HepG2 (cell line): ENCODE data around the gene ZMYND19. TPM values are rescaled to one million over a fixed set of nuclear protein-coding genes. Genes with fewer than 3 reads are reported as not detected.

Experiments
- ATAC-seq: fragments of 200-7000 bp; cut with Tn5 transposase; 3 replicates; pipeline ENCODE4 v1.9.1; 2020; ENCODE audit warnings: mild to moderate bottlenecking, moderate library complexity
- BruUV-seq: library from RNA; stranded (reverse); fragments of 400-500 nt; replicated peaks from 2 replicates; lab custom pipeline; 2021; lab: Mats Ljungman, UMichigan
- CTCF ChIA-PET: fragments of 300-600 bp; formaldehyde crosslinking; extraction: SDS; loops from one replicate; lab custom pipeline; 2021; ENCODE audit warnings: low total read pairs, inconsistent platforms, low intra/inter-chr PET ratio; lab: Yijun Ruan, JAX
- POLR2A ChIA-PET: fragments of 350-600 bp; sonication (Branson Sonifier 250); formaldehyde crosslinking; loops from one replicate; lab custom pipeline; 2020; ENCODE audit warnings: antibody characterized with exemption, inconsistent platforms; lab: Yijun Ruan, JAX
- DNase-seq: peaks from one replicate; pipeline ENCODE4 v3.0.0-alpha.2; 2015; ENCODE audit warnings: low spot score
- FAIRE-seq: peaks from 3 replicates; lab custom pipeline; 2011; peaks lifted over from hg19 to GRCh38; lab: Jason Lieb, UNC
- H2AFZ ChIP-seq: one replicate; pipeline ENCODE4 v1.6.1; 2011; ENCODE audit warnings: low read length, inconsistent platforms
- H3K27ac ChIP-seq: fragments of 300-600 bp; 3 replicates; pipeline ENCODE4 v1.8.0; 2011; ENCODE audit warnings: mixed run types, mild to moderate bottlenecking, mixed read lengths, low read length, inconsistent platforms; ENCODE audit not compliant: insufficient read depth; ENCODE audit errors: extremely low read length
- H3K27me3 ChIP-seq, 2 experiments: fragments of 200-600 bp in 1 of 2; 2 replicates in 1 of 2; 3 replicates in 1 of 2; pipeline versions ENCODE4 v1.6.0 to v1.8.0; 2011; ENCODE audit warnings: low read length in 2 of 2, mild to moderate bottlenecking in 2 of 2, moderate library complexity in 2 of 2, inconsistent platforms in 1 of 2; ENCODE audit not compliant: insufficient read depth in 2 of 2, control insufficient read depth in 1 of 2
- H3K36me3 ChIP-seq, 2 experiments: fragments of 200-600 bp in 1 of 2; replicated peaks in 1 of 2; 2 replicates in 1 of 2; 3 replicates in 1 of 2; pipeline versions ENCODE4 v1.5.1 to v1.8.0; 2011; ENCODE audit warnings: low read length in 2 of 2, inconsistent platforms in 1 of 2; ENCODE audit not compliant: insufficient read depth in 2 of 2, control insufficient read depth in 1 of 2
- H3K4me1 ChIP-seq: 2 replicates; pipeline ENCODE4 v1.5.1; 2012; ENCODE audit warnings: low read length, inconsistent platforms; ENCODE audit not compliant: insufficient read depth
- H3K4me2 ChIP-seq: 2 replicates; pipeline ENCODE4 v1.6.0; 2011; ENCODE audit warnings: low read depth, low read length, inconsistent platforms
- H3K4me3 ChIP-seq, 3 experiments: fragments of 200-600 bp in 1 of 3; sonication (generic), shearing (Covaris generic) in 1 of 3; replicated peaks in 1 of 3; 2 replicates each; pipeline ENCODE4 v1.5.1; 2011 to 2016; ENCODE audit warnings: low read length in 3 of 3, inconsistent platforms in 2 of 3, low read depth in 2 of 3, mild to moderate bottlenecking in 2 of 3, control low read depth in 1 of 3, mixed read lengths in 1 of 3; ENCODE audit not compliant: insufficient read depth in 1 of 3
- H3K79me2 ChIP-seq: one replicate; pipeline ENCODE4 v1.6.1; 2011; ENCODE audit warnings: low read length, inconsistent platforms; ENCODE audit not compliant: insufficient read depth
- H3K9ac ChIP-seq: 2 replicates; pipeline ENCODE4 v1.6.0; 2011; ENCODE audit warnings: mild to moderate bottlenecking, low read depth, low read length, inconsistent platforms; ENCODE audit not compliant: insufficient read depth
- H3K9me3 ChIP-seq: 2 replicates; pipeline ENCODE4 v1.5.1; 2012; ENCODE audit warnings: mild to moderate bottlenecking, low read length
- H4K20me1 ChIP-seq: 2 replicates; pipeline ENCODE4 v1.6.0; 2011; ENCODE audit warnings: inconsistent platforms, mild to moderate bottlenecking, low read length, moderate library complexity; ENCODE audit not compliant: insufficient read depth
- ARNT2 ChIP-seq: sonication (generic); formaldehyde crosslinking; IDR thresholded peaks from 2 replicates; pipeline ENCODE4 v1.8.0; 2022; ENCODE audit warnings: mild to moderate bottlenecking, low read depth, missing genetic modification reagents, moderate library complexity
- HOXA3 ChIP-seq: sonication (generic); formaldehyde crosslinking; IDR thresholded peaks from 2 replicates; pipeline ENCODE4 v1.5.0; 2020; ENCODE audit warnings: missing genetic modification reagents
- KAT8 ChIP-seq: IDR thresholded peaks from 2 replicates; pipeline ENCODE4 v1.6.1; 2016; ENCODE audit warnings: missing genetic modification reagents, missing compliant biosample characterization
- POLR2A ChIP-seq, 2 experiments: IDR thresholded peaks; 2 replicates each; pipeline ENCODE4 v1.6.1; 2011; ENCODE audit warnings: low read depth in 2 of 2, low read length in 2 of 2, mild to moderate bottlenecking in 1 of 2, moderate library complexity in 1 of 2; ENCODE audit not compliant: insufficient read depth in 1 of 2
- SIX1 ChIP-seq: sonication (generic); formaldehyde crosslinking; IDR thresholded peaks from 2 replicates; pipeline ENCODE4 v1.4.0; 2020; ENCODE audit warnings: missing genetic modification reagents, borderline replicate concordance
- ZFP91 ChIP-seq: sonication (generic); formaldehyde crosslinking; IDR thresholded peaks from 2 replicates; pipeline ENCODE4 v1.9.0; 2022; ENCODE audit warnings: missing genetic modification reagents, mild to moderate bottlenecking, borderline replicate concordance
- ZKSCAN8 ChIP-seq: IDR thresholded peaks from 2 replicates; pipeline ENCODE4 v1.6.1; 2016; ENCODE audit warnings: borderline replicate concordance, missing genetic modification reagents, missing compliant biosample characterization
- ZNF333 ChIP-seq: sonication (generic); formaldehyde crosslinking; IDR thresholded peaks from 2 replicates; pipeline ENCODE4 v1.4.0; 2020; ENCODE audit warnings: mild to moderate bottlenecking, missing genetic modification reagents, borderline replicate concordance
- ZNF430 ChIP-seq: sonication (generic); formaldehyde crosslinking; IDR thresholded peaks from 2 replicates; pipeline ENCODE4 v1.9.0; 2021; ENCODE audit warnings: mild to moderate bottlenecking, missing genetic modification reagents
- ZNF577 ChIP-seq: sonication (generic); formaldehyde crosslinking; IDR thresholded peaks from 2 replicates; pipeline ENCODE4 v1.4.0; 2020; ENCODE audit warnings: mild to moderate bottlenecking, low read depth, missing genetic modification reagents, borderline replicate concordance
- ZNF589 ChIP-seq: sonication (generic); formaldehyde crosslinking; conservative IDR thresholded peaks from 2 replicates; pipeline ENCODE4 v1.8.0; 2022; ENCODE audit warnings: mild to moderate bottlenecking, moderate library complexity, missing genetic modification reagents
- ZNF646 ChIP-seq: sonication (generic); formaldehyde crosslinking; IDR thresholded peaks from 2 replicates; pipeline ENCODE4 v1.9.0; 2021; ENCODE audit warnings: mild to moderate bottlenecking, missing genetic modification reagents
- ZNF678 ChIP-seq: sonication (generic); formaldehyde crosslinking; IDR thresholded peaks from 2 replicates; pipeline ENCODE4 v1.4.0; 2020; ENCODE audit warnings: mild to moderate bottlenecking, missing genetic modification reagents
- ZNF841 ChIP-seq: sonication (generic); formaldehyde crosslinking; IDR thresholded peaks from 2 replicates; pipeline ENCODE4 v1.8.1; 2023; ENCODE audit warnings: missing genetic modification reagents, borderline replicate concordance
- WGBS: methylation state at CpG from one replicate; pipeline ENCODE4 v1.1.6; 2017; ENCODE audit warnings: low lambda C conversion rate; 5-methylcytosine and 5-hydroxymethylcytosine counted together
- in situ Hi-C: cut with HindIII; loops from 2 replicates; pipeline ENCODE4 v1.10.0; 2017; ENCODE audit warnings: low pct_unique_long_range_greater_than_20kb; ENCODE audit not compliant: extremely low pct_ligation_motif_present
- intact Hi-C: fragments of 100-400 bp; cut with micrococcal nuclease; formaldehyde crosslinking; loops from one replicate; pipeline ENCODE4 v1.10.0; 2022; ENCODE audit not compliant: unreplicated experiment
- polyA plus RNA-seq, 8 experiments: library from polyadenylated mRNA; depleted of rRNA in 3 of 8; stranded (reverse) in 7 of 8; unstranded in 1 of 8; fragments of >200 nt; fragmentation: Illumina TruSeq in 4 of 8; extraction: Trizol in 4 of 8; gene quantifications; 2 replicates each; pipeline versions ENCODE4 v1.2.1 to v1.2.3, GENCODE V29; 2011 to 2016; ENCODE audit warnings: low read depth in 4 of 8, missing spikeins in 1 of 8, mixed read lengths in 1 of 8; ENCODE audit not compliant: insufficient read depth in 1 of 8
- total RNA-seq, 5 experiments: library from RNA; depleted of rRNA; stranded (reverse); fragments of >200 nt; fragmentation: Illumina TruSeq; extraction: Trizol; gene quantifications; 2 replicates each; pipeline ENCODE4 v1.2.3, GENCODE V29; 2016; ENCODE audit warnings: low read depth in 1 of 5

Gene ZMYND19
- total and polyA plus RNA-seq, 2 of the 13 experiments (the other 11 are each of a cell fraction or from before 2014, with no cell fraction given) = 21.3 to 38.7 TPM

- TF ChIP-seq ZNF577 (CRISPR knock-in tag) (no peak), KAT8 (CRISPR knock-in tag) (no peak), POLR2A (IDR thresholded peaks at IDR 0.05; ENCODE audit: insufficient read depth in 1 of 2, low read depth in 2 of 2, low read length in 2 of 2) (peak in 1 of 2 experiments; percentile 31; a peak in 1 of 4 replicates), ZNF430 (CRISPR knock-in tag) (0 out of 2 replicates have a peak, but pooled peaks have one; percentile 35), ZNF646 (CRISPR knock-in tag) (no peak)
Observed at GRCh38 chr9:137607141-137607857, 17.0 kb upstream of the ZMYND19 start (continued).

- peaks cover 31% of the 10 kb centered on the region for H3K79me2 ChIP-seq
- peaks cover 1 to 10% of the 10 kb centered on the region in 2 experiments; a peak in 3 of 5 replicates for H3K27me3 ChIP-seq
- FAIRE-seq = no peak
- H3K4me1 ChIP-seq = peaks cover 64% of the 10 kb centered on the region
- intact Hi-C loops = loop anchor here (5.0 kb wide), 1 partner anchor 66 kb away; no protein-coding TSS in a partner anchor
- peak overlapping the region; percentile 100 for H3K4me2 ChIP-seq
- WGBS = 5% methylated on average over 4 of the region's 13 CpGs
- no peak for DNase-seq
- no TSS peak for BruUV-seq
- H3K36me3 ChIP-seq = no peaks in the 10 kb centered on the region
- peak; percentile 31 for ATAC-seq
- no peaks in the 10 kb centered on the region; the same call in 1 of the 2 replicates for H4K20me1 ChIP-seq
- POLR2A ChIA-PET = interaction anchor here (0.7 to 2.7 kb wide), 2 partner anchors 12 to 30 kb away, joined by 3 to 18 read pairs; partner anchors contain the start of gene EHMT1
- no peaks in the 10 kb centered on the region for H3K9me3 ChIP-seq
- CTCF ChIA-PET = no interaction called here
- H2AFZ ChIP-seq = no peak overlapping the region
- peak overlapping the region; percentile 82 for H3K9ac ChIP-seq
- H3K27ac ChIP-seq = peak overlapping the region; percentile 79
- peak overlapping the region; percentile 57 to 81 (median 77) for H3K4me3 ChIP-seq
- in situ Hi-C loops = no loop called here
- TF ChIP-seq ZFP91 = 0 out of 2 replicates have a peak, but pooled peaks have one; percentile 43
- no peak for TF ChIP-seq SIX1 (CRISPR knock-in tag)
- TF ChIP-seq ARNT2 (CRISPR knock-in tag) = 0 out of 2 replicates have a peak, but pooled peaks have one; percentile 6
- 0 out of 2 replicates have a peak, but pooled peaks have one; percentile 27 for TF ChIP-seq ZNF589 (CRISPR knock-in tag)
- TF ChIP-seq ZKSCAN8 (CRISPR knock-in tag) = no peak
- no peak for TF ChIP-seq ZNF678 (CRISPR knock-in tag)
- no peak for TF ChIP-seq ZNF841 (CRISPR knock-in tag)
- 0 out of 2 replicates have a peak, but pooled peaks have one; percentile 3 for TF ChIP-seq HOXA3
- TF ChIP-seq ZNF333 (CRISPR knock-in tag) = no peak
Observed at GRCh38 chr9:137606734-137607138, 16.4 kb upstream of the ZMYND19 start.
